NOMO-1 (cell line): Measurements from ENCODE around the gene PANX2.
"Not testable (repeated sequence)": the region's sequence is repeated elsewhere in the genome, so short reads cannot be mapped to it uniquely, and the experiment has no call there.

Experiments
- DNase-seq, 2 experiments: peaks; one replicate each; lab custom pipeline; 2025; ENCODE audit not compliant: unreplicated experiment in 2 of 2; lab: John Stamatoyannopoulos, UW

PANX2 gene

DNA sequence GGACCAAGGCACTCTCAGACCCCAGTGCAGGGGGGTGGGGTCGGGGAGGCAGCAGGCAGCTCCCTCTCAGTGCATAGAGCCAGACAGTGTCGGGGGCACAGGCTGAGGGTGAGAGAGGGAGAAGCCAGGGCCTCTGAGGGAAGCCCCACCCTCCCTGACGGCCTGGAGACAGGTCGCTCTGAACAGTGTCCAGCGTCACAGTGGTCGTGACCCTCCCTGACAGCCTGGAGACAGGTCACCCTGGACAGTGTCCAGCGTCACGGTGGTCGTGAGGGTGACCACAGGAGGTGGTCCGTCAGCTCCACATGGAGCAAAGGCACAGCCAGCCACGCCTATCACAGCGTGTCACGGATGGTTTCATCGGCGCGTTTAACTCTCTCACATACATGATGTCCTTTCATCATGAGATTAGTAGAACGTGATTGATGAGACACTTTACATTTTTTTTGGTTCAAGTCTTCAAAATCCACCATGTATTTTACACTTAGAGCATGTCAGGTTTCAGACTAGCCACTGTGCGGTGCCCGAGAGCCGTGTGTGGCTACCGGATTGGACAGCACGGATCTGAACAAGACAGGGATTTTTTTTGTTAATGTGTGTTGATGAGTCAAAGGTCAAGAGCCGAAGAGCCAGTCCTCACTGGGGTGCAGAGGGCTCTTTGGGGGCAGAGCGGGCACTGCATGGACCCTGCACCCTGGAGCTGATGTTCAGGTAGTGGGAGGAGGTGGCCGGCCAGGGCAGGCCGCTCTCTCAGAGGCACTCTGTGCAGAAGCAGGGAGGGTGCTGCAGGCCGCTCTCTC, 23.9 kb upstream of the PANX2 start:
- DNase-seq = peak; percentile 65 to 82

DNA sequence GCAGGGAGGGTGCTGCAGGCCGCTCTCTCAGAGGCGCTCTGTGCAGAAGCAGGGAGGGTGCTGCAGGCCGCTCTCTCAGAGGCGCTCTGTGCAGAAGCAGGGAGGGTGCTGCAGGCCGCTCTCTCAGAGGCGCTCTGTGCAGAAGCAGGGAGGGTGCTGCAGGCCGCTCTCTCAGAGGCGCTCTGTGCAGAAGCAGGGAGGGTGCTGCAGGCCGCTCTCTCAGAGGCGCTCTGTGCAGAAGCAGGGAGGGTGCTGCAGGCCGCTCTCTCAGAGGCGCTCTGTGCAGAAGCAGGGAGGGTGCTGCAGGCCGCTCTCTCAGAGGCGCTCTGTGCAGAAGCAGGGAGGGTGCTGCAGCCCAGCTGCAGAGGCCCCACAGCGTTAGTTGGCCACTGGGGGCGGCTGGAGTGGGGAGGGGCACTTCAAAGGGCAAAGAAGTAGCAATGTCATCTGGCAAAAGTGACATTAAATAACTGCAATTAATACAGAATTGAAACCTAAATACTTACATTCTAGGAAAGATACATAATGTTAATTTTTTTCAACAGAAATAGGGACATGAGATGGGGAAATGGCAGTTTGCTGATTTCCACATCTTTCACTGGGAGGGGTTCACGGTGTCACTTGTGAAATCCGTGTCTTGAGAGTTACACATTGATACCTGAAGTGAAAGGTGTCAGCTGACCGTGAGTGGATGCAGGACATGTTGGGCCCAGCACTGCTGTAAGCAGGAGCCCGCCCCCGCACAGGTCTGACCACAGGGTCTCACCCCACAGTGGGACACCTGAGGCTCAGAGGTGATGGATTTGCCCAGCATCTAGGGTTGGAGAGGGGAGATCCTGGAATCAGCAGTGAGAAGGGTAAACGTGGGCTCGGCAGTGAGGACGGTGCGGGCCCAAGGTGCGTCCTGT, 23.0 kb upstream of the PANX2 start:
- peak; percentile 17 to 58 for DNase-seq

DNA sequence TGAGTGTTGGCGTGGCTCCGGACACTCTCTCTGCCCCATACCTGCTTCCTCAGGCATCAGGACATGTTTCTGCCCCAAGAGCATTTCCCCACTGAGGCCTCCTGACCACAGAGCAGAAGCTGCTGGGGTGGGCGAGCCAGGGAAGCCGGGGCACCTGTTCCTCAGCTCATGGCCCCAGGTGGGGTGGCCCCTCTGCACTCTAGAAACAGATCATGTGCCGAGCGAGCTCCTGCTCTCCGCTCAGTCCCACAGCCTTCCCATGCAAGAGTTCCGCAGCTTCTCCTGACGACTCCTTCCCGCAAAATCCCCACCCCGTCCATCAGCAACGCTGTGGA, 22.4 kb upstream of the PANX2 start:
- peak in 1 of 2 experiments; percentile 3 for DNase-seq

DNA sequence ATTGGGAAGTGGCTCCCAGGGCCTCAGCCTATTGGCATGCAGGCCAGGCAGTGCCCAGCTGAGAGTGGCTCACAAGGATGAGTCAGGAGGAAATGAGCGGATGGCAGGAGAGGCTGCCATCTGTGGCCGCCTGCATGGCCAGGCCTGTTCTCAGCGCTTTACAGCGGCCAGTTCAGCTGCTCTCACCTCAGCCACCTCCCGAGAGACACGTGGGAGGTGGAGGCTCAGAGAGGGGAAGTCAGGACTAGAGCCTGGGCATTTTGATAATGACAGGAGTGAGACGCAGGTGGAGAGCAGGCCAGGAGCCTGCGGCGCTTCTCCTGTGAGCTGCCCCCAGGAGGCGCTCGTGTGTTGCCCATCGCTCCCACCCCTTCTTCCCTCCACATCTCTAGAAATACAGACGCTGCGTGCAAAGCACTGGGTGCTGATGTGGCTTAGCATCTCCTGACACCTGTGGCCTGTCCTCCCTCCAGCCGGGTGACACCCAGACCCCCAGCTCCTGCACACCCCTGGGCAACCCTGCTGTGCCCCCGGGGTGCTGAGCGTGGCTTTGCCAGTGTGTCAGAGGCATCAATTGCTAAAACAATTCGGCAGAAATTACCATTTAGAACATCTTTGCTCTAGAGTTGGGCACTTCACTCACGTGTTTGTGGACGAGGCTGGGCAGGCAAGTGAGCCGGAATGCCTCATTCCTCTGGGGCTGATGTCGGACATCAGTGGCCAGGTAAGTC, 21.4 kb upstream of the PANX2 start:
- DNase-seq = peak; percentile 71 to 83

DNA sequence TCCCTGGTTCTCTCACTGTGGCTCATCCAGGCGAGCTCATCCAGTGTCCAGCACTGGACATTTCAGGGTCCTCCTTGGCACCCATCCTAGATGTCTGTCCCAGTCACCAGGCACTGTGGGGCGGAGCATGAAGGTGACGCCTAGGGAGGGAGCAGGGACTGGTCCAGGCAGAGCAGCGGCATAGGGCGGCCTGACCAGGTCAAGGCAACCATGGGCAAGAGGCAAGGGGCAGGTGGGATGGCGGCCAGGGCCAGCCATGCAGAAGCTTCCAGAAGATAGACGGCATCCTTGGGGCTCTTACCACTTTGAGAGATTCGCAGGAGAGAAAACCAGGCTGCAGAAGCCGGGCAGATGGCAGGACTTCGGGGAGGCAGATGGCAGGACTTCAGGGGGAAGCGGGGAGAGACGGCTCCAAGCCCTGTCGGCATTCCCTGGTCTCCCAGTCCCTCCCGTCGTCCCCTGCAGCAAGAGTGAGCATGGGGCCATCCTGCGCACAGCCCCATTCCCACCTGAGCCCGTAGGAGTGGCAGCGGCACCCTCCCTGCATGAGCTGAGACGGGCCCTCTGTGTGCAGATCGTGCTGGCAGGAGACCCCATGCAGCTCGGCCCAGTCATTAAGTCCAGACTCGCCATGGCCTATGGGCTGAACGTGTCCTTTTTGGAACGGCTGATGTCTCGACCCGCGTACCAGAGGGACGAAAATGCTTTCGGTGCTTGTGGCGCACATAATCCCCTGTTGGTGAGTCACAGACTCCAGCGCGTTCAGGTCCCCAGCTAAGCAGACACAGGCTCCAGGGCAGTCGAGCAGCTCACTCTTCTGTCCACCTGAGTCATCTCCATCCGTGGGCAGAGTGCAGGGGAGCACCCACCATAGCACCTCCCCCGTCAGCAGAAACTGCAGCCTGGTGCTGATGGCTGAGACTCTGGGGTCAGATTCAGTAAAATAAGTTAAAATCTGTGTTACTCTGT, 20.1 kb upstream of the PANX2 start:
- no peak for DNase-seq

DNA sequence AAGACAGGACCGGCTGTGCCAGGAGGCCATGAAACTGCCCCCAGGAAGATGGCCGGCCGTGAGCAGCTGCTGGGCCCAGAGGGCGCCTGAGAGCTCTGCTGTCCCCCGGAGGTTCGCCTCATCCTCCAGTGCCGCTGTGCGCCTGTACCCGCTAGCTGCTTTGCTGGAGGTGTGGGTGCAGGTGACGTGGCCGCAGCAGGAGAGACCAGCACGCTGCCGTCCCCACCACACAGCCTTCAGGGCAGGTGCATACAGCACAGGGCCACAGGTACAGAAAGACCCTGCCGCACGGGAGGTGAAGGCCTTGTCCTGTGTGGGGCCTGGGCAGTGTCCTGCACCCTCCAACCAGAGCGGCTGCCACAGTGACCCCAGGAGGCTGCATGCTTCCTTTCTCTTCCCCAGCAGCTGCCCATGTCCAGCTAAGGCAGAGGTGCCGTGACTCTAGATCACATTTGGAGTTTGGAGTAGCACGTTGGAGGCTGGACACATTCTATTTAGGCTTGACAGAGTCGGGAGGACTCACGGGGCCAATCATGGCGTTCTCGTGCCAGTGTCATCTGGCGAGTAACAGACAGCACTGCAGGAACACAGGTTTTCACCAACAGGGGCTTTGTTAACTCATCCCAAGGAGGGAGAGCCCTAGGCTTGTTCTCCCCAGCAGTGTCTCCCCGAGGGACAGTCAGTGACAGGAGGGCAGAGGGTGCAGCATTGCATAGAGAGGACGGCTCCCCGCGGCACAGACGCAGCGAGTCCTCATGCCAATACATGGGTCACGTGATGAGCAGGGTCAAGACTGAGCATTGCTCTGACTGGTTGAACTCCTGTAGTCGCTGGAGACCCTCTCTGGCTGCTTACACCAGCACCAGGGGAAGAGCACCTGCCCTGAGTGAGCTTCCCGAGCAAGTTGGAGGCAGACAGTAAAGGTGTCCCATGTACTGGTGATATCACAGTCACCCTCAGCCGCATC, 18.7 kb upstream of the PANX2 start:
- no peak for DNase-seq

DNA sequence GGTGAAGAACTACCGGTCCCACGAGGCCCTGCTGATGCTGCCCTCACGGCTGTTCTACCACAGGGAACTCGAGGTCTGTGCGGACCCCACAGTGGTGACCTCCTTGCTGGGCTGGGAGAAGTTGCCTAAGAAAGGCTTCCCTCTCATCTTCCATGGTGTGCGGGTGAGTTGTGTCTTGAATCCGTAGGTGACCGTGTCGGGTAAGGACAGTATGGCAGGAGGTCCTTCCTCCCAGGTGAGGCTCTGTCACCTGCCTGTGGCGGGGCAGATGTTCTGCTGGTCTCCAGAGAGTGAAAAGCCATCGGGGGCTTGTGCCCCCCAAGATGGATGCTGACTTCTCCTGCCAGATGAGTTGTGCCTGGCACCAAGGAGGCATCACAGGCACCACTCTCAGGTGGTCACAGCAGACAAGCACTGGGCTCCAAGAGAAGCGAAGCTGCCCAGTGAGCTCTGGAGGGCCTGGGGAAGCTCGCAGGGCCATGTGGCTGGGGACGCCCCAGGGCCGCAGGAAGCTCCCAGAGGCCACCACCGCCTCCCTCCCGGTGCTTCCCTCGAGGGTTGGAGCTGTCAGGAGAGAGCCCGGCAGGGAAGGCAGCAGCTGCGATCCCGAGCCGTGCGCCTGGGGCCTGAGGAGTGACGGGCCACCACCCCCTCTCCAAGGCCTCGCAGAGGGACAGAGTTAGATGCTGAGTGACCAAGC, 17.3 kb upstream of the PANX2 start:
- no peak for DNase-seq

DNA sequence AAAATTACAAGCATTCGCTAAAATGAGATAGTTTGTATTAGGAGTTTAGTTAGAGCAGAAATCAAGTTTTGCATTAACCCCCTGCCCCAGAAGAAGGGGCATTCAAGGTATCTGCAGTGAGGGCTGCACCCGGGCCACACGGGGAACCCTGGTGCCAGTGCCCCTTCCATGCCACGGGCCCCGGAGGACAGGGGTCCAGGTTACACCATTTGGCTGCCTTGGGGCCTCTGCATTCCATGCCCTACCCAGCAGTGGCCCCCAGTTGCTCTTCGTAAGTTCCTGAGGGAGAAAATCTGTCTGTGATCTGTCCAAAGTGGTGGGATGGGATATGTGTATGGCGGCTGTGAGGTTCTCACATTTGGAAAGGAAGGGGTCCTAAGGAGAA, 16.8 kb upstream of the PANX2 start:
- DNase-seq = no peak

DNA sequence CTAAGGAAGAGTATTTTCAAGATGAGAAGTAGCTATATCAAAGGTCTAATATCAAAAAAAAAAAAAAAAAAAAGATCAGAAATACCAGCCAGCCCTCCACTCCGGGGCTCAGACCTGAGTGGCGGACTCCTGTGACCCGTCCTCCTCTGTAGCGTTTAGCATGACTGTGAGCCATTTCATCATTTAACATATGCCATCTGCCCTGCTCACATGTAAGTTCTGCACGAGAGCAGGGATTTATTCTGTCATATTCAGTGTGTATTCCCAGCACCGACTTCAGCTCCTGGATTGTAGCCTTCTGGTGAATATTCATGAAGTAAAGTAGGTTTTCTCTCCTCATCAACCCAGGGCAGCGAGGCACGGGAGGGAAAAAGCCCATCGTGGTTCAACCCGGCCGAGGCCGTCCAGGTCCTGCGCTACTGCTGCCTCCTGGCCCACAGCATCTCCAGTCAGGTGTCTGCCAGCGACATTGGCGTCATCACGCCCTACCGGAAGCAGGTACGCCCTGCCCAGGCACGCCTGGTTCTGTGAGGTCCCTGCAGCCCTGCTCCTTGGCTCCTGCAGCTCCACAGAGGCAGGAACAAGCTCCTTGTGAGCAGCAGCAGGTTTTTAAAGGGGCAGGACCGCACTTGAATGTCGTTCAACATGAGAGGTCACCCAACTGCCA, 12.7 kb upstream of the PANX2 start:
- DNase-seq = no peak

DNA sequence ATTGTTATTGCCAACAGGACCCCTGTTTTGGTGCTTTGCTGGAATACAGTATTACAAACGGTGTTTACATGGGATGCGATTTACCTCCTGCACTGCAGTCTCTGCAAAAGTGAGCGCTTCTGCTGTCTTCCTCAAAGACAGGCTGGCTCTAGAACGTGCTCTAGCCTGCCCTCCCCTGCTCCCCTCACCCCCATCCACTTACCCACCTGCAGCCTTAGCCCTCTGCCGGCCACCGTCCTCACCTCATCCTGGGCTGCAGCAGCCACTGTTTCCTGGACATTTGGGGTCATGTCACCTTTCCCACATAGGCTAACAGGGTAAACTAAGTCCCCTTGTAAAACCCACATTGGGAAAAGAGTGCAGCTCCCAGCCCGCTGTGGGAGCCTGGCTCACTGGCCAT, 9.6 kb upstream of the PANX2 start:
- DNase-seq = no peak

DNA sequence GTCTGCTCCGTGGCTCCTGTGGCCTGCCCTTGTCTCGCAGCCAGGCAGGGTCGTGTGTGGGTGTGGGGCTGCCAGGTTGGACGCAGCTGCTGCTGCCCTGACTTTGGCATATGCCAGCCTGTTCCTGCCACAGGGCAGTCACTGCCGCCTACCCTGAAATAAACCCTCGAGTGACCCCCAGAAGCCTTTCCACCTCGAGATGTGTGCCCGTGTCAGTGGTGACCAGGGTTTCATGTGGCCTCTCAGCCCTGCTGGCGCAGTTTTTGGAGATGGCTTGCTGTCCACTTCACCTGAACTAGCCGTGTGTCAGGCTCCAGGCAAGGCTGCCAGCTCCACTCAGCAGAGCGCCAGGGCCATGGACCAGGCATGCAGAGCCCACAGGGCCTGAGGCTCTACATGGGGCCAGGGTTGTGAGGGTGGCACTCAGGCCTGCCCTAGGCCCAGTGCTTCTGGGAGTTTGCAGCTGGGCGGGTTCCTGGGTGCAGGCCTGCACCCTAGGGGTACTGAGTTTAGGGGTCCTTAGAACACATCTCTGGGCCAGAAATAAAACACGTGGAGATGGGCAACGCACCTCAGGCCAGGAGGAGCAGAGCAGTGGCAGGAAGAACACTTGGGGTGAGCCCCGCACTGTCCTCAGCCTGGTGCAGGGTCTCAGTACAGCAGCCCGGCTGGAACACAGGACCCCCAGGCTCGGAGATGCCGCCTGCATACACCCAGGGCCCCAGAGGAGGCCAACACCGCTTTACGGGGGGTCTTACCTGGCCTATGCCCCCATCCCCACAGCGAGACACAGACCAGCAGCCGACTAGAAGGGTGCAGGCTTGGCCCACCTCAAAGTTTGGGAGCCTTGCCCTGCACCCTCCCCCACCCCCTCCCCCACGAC, 8.8 kb upstream of the PANX2 start:
- no peak for DNase-seq

DNA sequence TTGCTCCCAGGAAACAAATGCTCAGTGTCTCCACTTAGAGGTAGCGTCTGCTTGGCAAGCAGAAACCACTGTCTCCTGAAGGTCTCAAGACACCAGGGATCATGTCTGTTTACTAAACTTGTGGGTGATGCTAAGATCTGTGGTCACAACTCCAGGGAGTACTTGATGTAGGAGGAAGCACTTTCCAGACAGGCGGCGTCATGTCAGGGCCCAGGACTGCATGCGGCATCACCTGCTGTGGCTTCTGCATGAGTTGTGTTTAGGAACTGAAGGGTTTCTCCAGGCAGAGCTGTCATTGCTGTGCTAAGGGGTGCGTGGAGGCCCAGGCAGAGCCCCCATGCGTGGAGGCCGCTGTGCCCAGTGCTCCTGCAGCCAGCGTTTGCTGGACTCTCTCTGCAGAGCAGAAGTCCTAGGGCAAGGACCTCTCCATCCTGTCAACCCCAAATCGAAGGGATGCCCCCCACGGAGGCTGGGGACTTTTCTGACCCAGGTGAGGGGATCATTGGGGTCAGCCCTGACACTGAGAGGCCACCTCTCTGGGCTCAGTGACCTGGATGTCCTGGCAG, 8.1 kb upstream of the PANX2 start:
- no peak for DNase-seq

DNA sequence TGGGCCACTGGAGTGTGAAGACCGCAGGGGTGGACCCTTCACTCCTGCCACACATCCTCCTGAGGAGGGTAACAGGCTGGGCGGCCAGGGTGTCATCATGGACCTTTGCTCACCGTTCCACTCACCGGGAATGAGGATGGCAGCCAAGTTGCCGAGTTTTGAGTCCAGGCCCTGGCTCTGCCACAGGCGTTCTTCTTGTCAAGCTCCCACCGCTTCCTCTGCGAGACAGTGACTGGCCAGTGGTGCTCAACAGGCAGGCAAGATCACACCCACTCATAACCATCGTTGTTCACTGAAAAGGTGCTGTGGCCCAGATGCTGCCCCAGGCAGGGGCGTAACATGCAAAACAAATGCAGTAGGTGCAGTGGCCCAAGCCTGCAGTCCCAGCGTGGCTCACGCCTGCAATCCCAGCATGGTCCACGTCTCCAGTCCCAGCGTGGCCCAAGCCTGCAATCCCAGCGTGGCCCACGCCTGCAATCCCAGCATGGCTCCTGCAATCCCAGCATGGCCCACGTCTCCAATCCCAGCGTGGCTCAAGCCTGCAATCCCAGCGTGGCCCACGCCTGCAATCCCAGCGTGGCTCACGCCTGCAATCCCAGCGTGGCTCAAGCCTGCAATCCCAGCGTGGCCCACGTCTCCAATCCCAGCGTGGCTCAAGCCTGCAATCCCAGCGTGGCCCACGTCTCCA, 5.0 kb upstream of the PANX2 start:
- no peak for DNase-seq

DNA sequence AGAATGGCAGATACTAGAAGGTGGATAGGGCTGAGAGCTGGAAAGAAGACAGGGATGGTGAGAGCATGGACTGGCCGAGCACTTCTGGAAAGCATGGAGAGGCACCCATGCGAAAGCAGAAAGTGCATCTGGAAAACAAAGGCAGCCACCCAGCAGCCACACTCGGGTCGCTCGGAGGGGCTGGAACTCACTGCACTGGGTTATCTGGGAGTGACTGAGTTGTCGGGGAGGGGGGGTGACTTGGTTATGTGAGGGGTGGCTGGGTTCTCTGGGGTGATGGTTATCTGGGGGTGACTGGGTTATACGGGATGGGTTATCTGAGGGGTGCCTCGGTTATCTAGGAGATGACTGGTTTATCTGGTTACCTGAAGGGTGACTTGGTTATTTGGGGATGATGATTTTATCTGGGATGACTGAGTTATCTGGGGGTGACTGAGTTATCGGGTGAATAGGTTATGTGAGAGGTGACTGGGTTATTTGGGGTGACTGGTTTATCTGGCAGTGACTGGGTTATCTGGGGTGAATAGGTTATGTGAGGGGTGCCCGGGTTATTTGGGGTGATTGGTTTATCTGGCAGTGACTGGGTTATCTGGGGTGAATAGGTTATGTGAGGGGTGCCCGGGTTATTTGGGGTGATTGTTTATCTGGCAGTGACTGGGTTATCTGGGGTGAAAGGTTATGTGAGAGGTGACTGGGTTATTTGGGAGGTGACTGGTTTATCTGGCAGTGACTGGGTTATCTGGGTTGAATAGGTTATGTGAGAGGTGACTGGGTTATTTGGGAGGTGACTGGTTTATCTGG, 2.6 kb upstream of the PANX2 start:
- no peak for DNase-seq

DNA sequence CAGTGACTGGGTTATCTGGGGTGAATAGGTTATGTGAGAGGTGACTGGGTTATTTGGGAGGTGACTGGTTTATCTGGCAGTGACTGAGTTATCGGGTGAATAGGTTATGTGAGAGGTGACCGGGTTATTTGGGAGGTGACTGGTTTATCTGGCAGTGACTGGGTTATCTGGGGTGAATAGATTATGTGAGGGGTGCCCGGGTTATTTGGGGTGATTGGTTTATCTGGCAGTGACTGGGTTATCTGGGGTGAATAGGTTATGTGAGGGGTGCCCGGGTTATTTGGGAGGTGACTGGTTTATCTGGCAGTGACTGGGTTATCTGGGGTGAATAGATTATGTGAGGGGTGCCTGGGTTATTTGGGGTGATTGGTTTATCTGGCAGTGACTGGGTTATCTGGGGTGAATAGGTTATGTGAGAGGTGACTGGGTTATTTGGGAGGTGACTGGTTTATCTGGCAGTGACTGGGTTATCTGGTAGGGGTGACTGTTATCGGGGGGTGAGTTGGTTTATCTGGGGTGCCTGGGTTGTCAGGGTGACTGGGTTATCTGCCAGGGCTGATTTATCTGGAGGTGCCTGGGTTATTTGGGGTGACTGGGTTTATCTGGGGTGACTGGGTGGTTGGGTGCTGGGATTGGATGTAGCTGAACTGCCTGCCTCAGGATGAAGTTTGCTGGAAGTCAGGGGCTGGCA, 1.9 kb upstream of the PANX2 start:
- not testable (repeated sequence) for DNase-seq
